ENCODE measurements around the gene CAVIN1. TPM values are rescaled to one million over a fixed set of nuclear protein-coding genes. Genes with fewer than 3 reads are reported as not detected.

CAVIN1 gene
- polyA plus RNA-seq, 3 donors, result 0.01 TPM; not detected in 2

GRCh38 chr17:42359133-42359532 lies 63.9 kb downstream of the CAVIN1 start:
- H3K36me3 ChIP-seq (replicated peaks in 1 of 2; ENCODE audit: control insufficient read depth in 1 of 2, insufficient read depth in 2 of 2, low read length in 2 of 2), result no peaks in the 10 kb centered on the region
- H2AFZ ChIP-seq (ENCODE audit: insufficient read depth, low read depth, low read length, poor library complexity, severe bottlenecking), result no peak overlapping the region
- H3K27ac ChIP-seq (ENCODE audit: low read depth in 1 of 2, low read length in 2 of 2), result no peak overlapping the region
- Mint-ChIP-seq H3K27ac (no peak overlapping the region), H3K9me3 (no peaks in the 10 kb centered on the region), H3K27me3 (ENCODE audit: low read depth in 3 of 3) (no peaks in the 10 kb centered on the region), H3K36me3 (peaks cover 15% of the 10 kb centered on the region in 2 donors), H3K4me3 (no peak overlapping the region), H3K4me1 (peaks cover 53% of the 10 kb centered on the region)
- no peaks in the 10 kb centered on the region for H3K27me3 ChIP-seq (ENCODE audit: control insufficient read depth in 2 of 2, insufficient read depth in 2 of 2, low read length in 2 of 2)
- no peak overlapping the region for H3K4me3 ChIP-seq (replicated peaks in 1 of 3; ENCODE audit: low read depth in 2 of 3, low read length in 3 of 3)
- H3K9me3 ChIP-seq (replicated peaks in 1 of 2; ENCODE audit: control insufficient read depth in 1 of 2, insufficient read depth in 1 of 2, low read length in 2 of 2), result no peaks in the 10 kb centered on the region
- H4K20me1 ChIP-seq (ENCODE audit: insufficient read depth, low read length), result peaks cover 100% of the 10 kb centered on the region
- H3K79me2 ChIP-seq (ENCODE audit: insufficient read depth, low read length), result peaks cover 95% of the 10 kb centered on the region
- H3K4me2 ChIP-seq (replicated peaks; ENCODE audit: extremely low read depth, low read length, poor library complexity, severe bottlenecking), result no peak overlapping the region
- TF ChIP-seq CTCF (IDR thresholded peaks at IDR 0.05), result no peak
- DNase-seq, result no peak
- intact Hi-C loops (cut with micrococcal nuclease), result no loop called here
- peaks cover 23 to 27% of the 10 kb centered on the region in 2 donors for H3K4me1 ChIP-seq (ENCODE audit: control insufficient read depth in 1 of 2, insufficient read depth in 2 of 2, low read length in 2 of 2)
- no peak overlapping the region for H3K9ac ChIP-seq (ENCODE audit: insufficient read depth, low read length, poor library complexity, severe bottlenecking)
- WGBS (ENCODE audit: insufficient coverage), result no CpG with 5 or more reads among the region's 7 CpGs

GRCh38 chr17:42358434-42358833 lies 64.6 kb downstream of the CAVIN1 start:
- peaks cover 46% of the 10 kb centered on the region for H3K4me1 Mint-ChIP-seq
- H3K27ac Mint-ChIP-seq, result peak overlapping the region in 5 of 7 donors; percentile 6 to 80 (median 30)
- WGBS (ENCODE audit: insufficient coverage), result no CpG with 5 or more reads among the region's 1 CpG
- H3K27me3 ChIP-seq (ENCODE audit: control insufficient read depth in 2 of 2, insufficient read depth in 2 of 2, low read length in 2 of 2), result no peaks in the 10 kb centered on the region
- H3K9ac ChIP-seq (ENCODE audit: insufficient read depth, low read length, poor library complexity, severe bottlenecking), result no peak overlapping the region
- intact Hi-C loops (cut with micrococcal nuclease), result no loop called here
- no peaks in the 10 kb centered on the region for H3K9me3 ChIP-seq (replicated peaks in 1 of 2; ENCODE audit: control insufficient read depth in 1 of 2, insufficient read depth in 1 of 2, low read length in 2 of 2)
- H3K27ac ChIP-seq (ENCODE audit: low read depth in 1 of 2, low read length in 2 of 2), result peak overlapping the region in 1 of 2 donors; percentile 39
- H3K4me3 Mint-ChIP-seq, result peak overlapping the region in 1 of 2 donors; percentile 4
- no peaks in the 10 kb centered on the region for H3K36me3 ChIP-seq (replicated peaks in 1 of 2; ENCODE audit: control insufficient read depth in 1 of 2, insufficient read depth in 2 of 2, low read length in 2 of 2)
- H2AFZ ChIP-seq (ENCODE audit: insufficient read depth, low read depth, low read length, poor library complexity, severe bottlenecking), result no peak overlapping the region
- peaks cover 16 to 20% of the 10 kb centered on the region in 2 donors for H3K4me1 ChIP-seq (ENCODE audit: control insufficient read depth in 1 of 2, insufficient read depth in 2 of 2, low read length in 2 of 2)
- DNase-seq, result no peak
- TF ChIP-seq CTCF (IDR thresholded peaks at IDR 0.05), result no peak
- H3K4me2 ChIP-seq (replicated peaks; ENCODE audit: extremely low read depth, low read length, poor library complexity, severe bottlenecking), result no peak overlapping the region
- H3K4me3 ChIP-seq (replicated peaks in 1 of 3; ENCODE audit: low read depth in 2 of 3, low read length in 3 of 3), result no peak overlapping the region
- H3K36me3 Mint-ChIP-seq, result peaks cover 15 to 16% of the 10 kb centered on the region in 2 donors
- no peaks in the 10 kb centered on the region for H3K9me3 Mint-ChIP-seq
- H4K20me1 ChIP-seq (ENCODE audit: insufficient read depth, low read length), result peaks cover 100% of the 10 kb centered on the region
- H3K79me2 ChIP-seq (ENCODE audit: insufficient read depth, low read length), result peaks cover 95% of the 10 kb centered on the region
- no peaks in the 10 kb centered on the region for H3K27me3 Mint-ChIP-seq (ENCODE audit: low read depth in 3 of 3)
